Measurements from ENCODE around the gene HDGFL3.

HDGFL3 gene

DNA sequence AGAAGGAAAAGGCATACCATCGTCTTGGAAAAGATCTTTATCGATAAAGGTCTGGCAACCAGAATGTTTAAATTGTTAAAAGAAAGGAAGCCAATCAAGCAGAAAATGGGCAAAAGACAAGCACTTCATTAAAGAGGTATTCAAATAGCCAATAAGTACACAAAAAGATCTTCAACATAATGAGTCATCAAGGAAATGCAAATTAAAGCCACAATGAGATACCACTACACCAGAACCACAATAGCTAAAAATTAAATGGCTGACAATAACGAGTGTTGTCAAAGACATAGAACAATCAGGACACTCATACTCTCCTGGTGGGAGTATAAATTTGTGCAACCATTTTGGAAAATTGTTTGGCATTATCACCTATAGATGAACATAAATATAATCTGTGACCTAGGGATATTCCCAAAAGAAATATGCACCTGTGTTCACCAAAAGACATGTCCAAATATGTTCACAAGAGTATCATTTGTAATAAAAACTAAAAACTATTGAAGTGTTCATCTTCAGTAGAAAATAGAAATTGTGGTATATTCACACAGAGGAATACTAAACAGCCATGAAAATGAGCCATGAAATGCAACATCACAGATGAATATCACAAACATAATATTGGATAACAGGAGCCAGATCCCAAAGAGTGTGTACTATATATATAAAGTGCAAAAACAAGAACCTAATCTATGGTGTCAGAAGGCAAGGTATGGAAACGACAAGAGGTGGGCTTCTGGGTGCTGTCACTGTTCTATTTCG, 126.2 kb downstream of the HDGFL3 start:
- ChIA-PET POLR2A (no interaction called here), CTCF (no interaction called here)
- no peak for TF ChIP-seq BHLHE40 (IDR thresholded peaks at IDR 0.05; ENCODE audit: borderline replicate concordance)
- TF ChIP-seq, protein P1, sequence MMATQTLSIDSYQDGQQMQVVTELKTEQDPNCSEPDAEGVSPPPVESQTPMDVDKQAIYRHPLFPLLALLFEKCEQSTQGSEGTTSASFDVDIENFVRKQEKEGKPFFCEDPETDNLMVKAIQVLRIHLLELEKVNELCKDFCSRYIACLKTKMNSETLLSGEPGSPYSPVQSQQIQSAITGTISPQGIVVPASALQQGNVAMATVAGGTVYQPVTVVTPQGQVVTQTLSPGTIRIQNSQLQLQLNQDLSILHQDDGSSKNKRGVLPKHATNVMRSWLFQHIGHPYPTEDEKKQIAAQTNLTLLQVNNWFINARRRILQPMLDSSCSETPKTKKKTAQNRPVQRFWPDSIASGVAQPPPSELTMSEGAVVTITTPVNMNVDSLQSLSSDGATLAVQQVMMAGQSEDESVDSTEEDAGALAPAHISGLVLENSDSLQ (IDR thresholded peaks at IDR 0.05): 0 out of 2 replicates have a peak, but pooled peaks have one; percentile 10
- no peak for TF ChIP-seq LEF1 (IDR thresholded peaks at IDR 0.05; ENCODE audit: borderline replicate concordance)
- TF ChIP-seq SP1 (IDR thresholded peaks at IDR 0.05): no peak
- DNase-seq (ENCODE audit: extremely low spot score): no peak

DNA sequence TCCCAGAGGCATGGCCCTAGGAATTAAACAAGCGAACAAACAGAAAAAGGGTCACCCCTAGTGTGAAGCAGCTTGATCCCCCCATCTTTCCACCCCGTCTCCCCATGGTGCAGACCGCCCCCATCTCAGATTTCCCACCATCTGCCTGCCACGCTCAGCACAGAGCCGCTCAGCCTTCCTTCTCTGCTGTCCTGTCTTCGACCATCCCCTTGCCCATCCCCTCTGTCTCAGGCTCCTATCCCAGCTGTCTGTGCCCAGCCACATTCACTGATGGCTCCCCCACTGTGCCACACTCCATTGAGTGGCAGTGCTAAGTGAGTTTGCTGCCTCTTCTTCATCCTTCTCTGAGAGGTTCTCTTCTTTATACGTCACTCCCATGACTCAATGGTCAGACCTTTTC, 128.9 kb downstream of the HDGFL3 start:
- DNase-seq (ENCODE audit: extremely low spot score): no peak
- POLR2A ChIA-PET: no interaction called here
- TF ChIP-seq HDGF (IDR thresholded peaks at IDR 0.05; ENCODE audit: borderline replicate concordance) (no peak), CTBP1 (IDR thresholded peaks at IDR 0.05; ENCODE audit: borderline replicate concordance) (no peak), ZNF384 (IDR thresholded peaks at IDR 0.05) (no peak)
- CTCF ChIA-PET: no interaction called here
